ENCODE data around the gene MBD3L4. TPM values are rescaled to one million over a fixed set of nuclear protein-coding genes. Genes with fewer than 3 reads are reported as not detected.

MBD3L4 gene
- total RNA-seq, 1 donor from 2014 or later, result not detected

- DNase-seq (ENCODE audit: low spot score in 2 of 2), result no peak
- no peak for FAIRE-seq
Observed at GRCh38 chr19:6987850-6988249, 52.1 kb downstream of the MBD3L4 start.

Other genes with a start within 250 kb of the MBD3L4 start
- gene ADGRE1, start 152.6 kb downstream of the MBD3L4 start, total RNA-seq, result not detected
- gene MBD3L2B, start 18.7 kb downstream of the MBD3L4 start, total RNA-seq, result not detected
- gene MBD3L5, start 9.6 kb downstream of the MBD3L4 start, total RNA-seq, result not detected
- not detected for gene MBD3L2, start 9.1 kb upstream of the MBD3L4 start, total RNA-seq
- not detected for gene MBD3L3, start 18.5 kb upstream of the MBD3L4 start, total RNA-seq
- 53.0 TPM for gene ZNF557, start 29.5 kb upstream of the MBD3L4 start, total RNA-seq

Data from frontal cortex (tissue), 4 donors.